A549 (cell line): ENCODE measurements around the gene MARF1.

Experiments
- CBX8 ChIP-seq: fragments of 200-600 bp; sonication (generic); IDR thresholded peaks from 2 replicates; pipeline ENCODE4 v1.6.1; 2016
- EP300 ChIP-seq, 2 experiments: fragments of >200 bp; sonication (Bioruptor Twin); formaldehyde crosslinking; IDR thresholded peaks; 2 replicates in 1 of 2; 3 replicates in 1 of 2; pipeline ENCODE4 v1.6.1; 2016 to 2017
- JUNB ChIP-seq: fragments of >200 bp; sonication (Bioruptor Twin); formaldehyde crosslinking; IDR thresholded peaks from 2 replicates; pipeline ENCODE4 v1.6.1; 2016
- NR3C1 ChIP-seq: fragments of >200 bp; sonication (Bioruptor Twin); formaldehyde crosslinking; IDR thresholded peaks from 3 replicates; pipeline ENCODE4 v1.6.1; 2017
- POLR2A ChIP-seq: IDR thresholded peaks from 2 replicates; pipeline ENCODE4 v1.6.1; 2012; ENCODE audit warnings: mild to moderate bottlenecking, low read length
- RCOR1 ChIP-seq: fragments of 150-350 bp; IDR thresholded peaks from 2 replicates; pipeline ENCODE4 v1.6.1; 2014; ENCODE audit warnings: antibody characterized with exemption, low read length, low read depth
- SREBF2 ChIP-seq: fragments of 450-650 bp; IDR thresholded peaks from 2 replicates; pipeline ENCODE4 v1.6.1; 2014; ENCODE audit warnings: mild to moderate bottlenecking, moderate library complexity
- TF ChIP-seq, protein P1 (sequence below): fragments of >200 bp; sonication (Bioruptor Twin); formaldehyde crosslinking; IDR thresholded peaks from 3 replicates; pipeline ENCODE4 v1.5.1; 2016
- TF ChIP-seq, protein P2 (sequence below): fragments of 150-350 bp; IDR thresholded peaks from 2 replicates; pipeline ENCODE4 v1.6.1; 2014; ENCODE audit warnings: low read depth, mild to moderate bottlenecking, low read length

DNA sequence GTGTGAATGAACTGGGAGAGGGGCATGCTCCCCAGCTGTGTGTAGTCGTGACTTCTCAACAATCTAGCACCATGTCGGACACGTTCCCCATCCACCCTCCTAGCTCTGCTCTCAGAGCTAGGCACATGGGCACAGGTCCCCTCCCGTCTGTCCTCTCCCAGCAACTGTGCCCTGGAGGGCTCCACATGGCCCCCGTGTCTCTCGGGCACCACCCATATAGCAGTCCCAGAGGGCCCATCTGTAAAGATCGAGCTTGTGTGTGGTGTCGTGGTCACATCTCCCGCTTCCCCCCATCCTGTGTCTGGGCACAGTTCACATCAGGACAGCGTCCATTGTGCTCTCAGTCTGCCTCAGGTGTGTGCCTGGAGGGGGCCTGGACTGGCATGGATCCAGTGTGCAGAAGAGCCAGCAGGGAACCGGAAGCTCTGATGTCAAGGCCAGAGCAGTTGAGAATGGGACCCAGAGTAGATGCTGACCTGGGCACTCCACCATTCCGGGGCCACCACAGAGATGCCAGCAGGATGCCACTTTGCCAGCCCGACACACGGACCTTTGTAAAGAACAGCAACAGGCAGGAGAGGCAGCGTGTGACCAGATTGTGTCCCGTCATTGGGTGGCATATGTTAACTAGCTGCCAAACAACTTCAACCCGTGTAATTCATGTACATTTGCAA is 55.7 kb downstream of the MARF1 start:
- TF ChIP-seq, protein P1, sequence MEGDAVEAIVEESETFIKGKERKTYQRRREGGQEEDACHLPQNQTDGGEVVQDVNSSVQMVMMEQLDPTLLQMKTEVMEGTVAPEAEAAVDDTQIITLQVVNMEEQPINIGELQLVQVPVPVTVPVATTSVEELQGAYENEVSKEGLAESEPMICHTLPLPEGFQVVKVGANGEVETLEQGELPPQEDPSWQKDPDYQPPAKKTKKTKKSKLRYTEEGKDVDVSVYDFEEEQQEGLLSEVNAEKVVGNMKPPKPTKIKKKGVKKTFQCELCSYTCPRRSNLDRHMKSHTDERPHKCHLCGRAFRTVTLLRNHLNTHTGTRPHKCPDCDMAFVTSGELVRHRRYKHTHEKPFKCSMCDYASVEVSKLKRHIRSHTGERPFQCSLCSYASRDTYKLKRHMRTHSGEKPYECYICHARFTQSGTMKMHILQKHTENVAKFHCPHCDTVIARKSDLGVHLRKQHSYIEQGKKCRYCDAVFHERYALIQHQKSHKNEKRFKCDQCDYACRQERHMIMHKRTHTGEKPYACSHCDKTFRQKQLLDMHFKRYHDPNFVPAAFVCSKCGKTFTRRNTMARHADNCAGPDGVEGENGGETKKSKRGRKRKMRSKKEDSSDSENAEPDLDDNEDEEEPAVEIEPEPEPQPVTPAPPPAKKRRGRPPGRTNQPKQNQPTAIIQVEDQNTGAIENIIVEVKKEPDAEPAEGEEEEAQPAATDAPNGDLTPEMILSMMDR = no peak
- TF ChIP-seq EP300 (IDR thresholded peaks at IDR 0.05) (no peak), SREBF2 (no peak), NR3C1 (no peak), RCOR1 (no peak), CBX8 (no peak), POLR2A (no peak), JUNB (no peak)
- TF ChIP-seq, protein P2, sequence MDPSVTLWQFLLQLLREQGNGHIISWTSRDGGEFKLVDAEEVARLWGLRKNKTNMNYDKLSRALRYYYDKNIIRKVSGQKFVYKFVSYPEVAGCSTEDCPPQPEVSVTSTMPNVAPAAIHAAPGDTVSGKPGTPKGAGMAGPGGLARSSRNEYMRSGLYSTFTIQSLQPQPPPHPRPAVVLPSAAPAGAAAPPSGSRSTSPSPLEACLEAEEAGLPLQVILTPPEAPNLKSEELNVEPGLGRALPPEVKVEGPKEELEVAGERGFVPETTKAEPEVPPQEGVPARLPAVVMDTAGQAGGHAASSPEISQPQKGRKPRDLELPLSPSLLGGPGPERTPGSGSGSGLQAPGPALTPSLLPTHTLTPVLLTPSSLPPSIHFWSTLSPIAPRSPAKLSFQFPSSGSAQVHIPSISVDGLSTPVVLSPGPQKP = no peak
